Kidney capillary endothelial cell (primary cell): ENCODE data around the gene NPEPPS.

Source experiments
- DNase-seq: peaks from one replicate; pipeline ENCODE4 v3.0.0-alpha.2; 2018; ENCODE audit warnings: low spot score

NPEPPS gene

DNA sequence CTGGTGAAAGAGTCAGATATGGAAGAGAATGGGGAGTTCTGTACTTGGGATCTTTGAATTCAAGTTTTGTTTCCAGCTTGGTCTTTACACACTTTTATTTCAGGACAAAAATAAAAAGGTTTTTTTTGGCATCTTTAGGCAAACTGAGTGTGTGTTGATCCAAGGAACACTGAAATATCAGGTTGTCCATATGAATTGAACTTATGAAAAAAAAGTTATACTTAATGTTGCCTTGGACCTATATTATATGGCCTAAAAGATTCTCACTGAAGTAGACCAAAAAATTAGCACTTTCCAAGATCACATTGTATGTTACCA is 133.7 kb downstream of the NPEPPS start:
- no peak for DNase-seq

DNA sequence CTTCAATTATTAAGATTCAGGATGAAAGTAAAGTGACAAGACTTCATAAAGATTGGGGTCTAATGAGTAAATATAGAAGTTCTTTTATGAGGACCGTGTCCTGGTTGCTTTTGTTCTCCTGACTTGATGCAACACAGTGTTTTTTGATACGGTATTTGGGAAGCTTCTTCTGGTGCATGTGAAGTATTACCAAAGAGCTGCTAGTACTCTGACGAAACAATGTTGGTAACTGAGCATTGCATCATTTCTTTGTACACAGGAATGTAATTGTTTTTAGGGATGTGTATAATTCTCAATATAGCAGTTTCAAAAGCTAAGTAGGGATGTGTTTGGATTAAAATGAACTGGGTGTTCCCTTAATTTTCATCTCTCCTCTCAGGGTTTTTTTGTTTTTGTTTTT is 134.7 kb downstream of the NPEPPS start:
- no peak for DNase-seq

DNA sequence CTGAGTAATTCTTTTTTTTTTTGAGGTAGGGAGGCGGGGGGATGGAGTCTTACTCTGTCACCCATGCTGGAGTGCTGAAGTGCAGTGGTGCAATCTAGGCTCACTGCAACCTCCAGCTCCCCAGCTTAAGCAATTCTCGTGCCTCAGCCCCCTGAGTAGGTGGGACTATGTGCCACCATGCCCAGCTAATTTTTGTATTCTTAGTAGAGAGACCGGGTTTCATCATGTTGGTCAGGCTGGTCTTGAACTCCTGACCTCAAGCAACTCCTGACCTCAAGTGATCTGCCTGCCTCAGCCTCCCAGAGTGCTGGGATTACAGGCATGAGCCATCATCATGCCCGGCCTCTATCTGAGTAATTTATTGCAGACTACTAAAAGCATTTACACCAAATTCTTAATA is 138.2 kb downstream of the NPEPPS start:
- no peak for DNase-seq

DNA sequence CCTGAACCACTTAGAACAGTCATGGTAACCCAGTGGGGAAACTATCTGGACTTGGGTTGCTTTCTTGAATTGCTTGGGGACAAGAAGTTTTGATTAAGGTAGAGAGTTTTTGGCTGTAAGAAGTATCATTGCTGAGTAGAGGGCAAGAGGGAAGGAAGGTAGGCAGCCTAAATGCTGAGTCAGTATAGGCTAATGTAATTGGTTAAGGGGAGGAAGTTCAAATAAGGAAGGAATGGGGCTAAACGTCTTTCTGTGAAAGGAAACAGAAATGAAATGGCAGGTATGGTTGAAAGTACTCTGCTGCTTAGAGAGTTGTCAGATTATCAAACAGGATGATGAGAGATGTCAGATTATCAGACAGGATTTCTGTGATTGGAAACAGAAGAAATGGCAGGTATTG is 139.2 kb downstream of the NPEPPS start:
- DNase-seq = no peak
